Hepatocyte (in vitro differentiated cells): Measurements from ENCODE around the gene FAM161A.

Source experiments
- EZH2 ChIP-seq: fragments of 200-600 bp; sonication (generic); IDR thresholded peaks from 2 replicates; pipeline ENCODE4 v1.6.1; 2016; ENCODE audit warnings: antibody characterized with exemption, mild to moderate bottlenecking, borderline replicate concordance
- EZH2phosphoT487 ChIP-seq: fragments of 200-600 bp; sonication (generic); IDR thresholded peaks from one replicate; pipeline ENCODE4 v1.6.1; 2018; ENCODE audit warnings: antibody characterized with exemption, mild to moderate bottlenecking, low read depth, moderate library complexity; ENCODE audit not compliant: unreplicated experiment, severe bottlenecking
- TF ChIP-seq, protein P1 (sequence below): fragments of 200-600 bp; sonication (generic); IDR thresholded peaks from 2 replicates; pipeline ENCODE4 v1.5.1; 2016; ENCODE audit warnings: antibody characterized with exemption, mild to moderate bottlenecking; ENCODE audit not compliant: poor library complexity

GRCh38 chr2:61799099-61799498 lies 54.8 kb downstream of the FAM161A start:
- no peak for TF ChIP-seq EZH2
- TF ChIP-seq, protein P1, sequence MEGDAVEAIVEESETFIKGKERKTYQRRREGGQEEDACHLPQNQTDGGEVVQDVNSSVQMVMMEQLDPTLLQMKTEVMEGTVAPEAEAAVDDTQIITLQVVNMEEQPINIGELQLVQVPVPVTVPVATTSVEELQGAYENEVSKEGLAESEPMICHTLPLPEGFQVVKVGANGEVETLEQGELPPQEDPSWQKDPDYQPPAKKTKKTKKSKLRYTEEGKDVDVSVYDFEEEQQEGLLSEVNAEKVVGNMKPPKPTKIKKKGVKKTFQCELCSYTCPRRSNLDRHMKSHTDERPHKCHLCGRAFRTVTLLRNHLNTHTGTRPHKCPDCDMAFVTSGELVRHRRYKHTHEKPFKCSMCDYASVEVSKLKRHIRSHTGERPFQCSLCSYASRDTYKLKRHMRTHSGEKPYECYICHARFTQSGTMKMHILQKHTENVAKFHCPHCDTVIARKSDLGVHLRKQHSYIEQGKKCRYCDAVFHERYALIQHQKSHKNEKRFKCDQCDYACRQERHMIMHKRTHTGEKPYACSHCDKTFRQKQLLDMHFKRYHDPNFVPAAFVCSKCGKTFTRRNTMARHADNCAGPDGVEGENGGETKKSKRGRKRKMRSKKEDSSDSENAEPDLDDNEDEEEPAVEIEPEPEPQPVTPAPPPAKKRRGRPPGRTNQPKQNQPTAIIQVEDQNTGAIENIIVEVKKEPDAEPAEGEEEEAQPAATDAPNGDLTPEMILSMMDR: no peak
- no peak for TF ChIP-seq EZH2phosphoT487
